Thoracic aorta (tissue), 2 donors: ENCODE measurements around the gene OAS1. TPM values are rescaled to one million over a fixed set of nuclear protein-coding genes. Genes with fewer than 3 reads are reported as not detected.
"Not testable (repeated sequence)": the region's sequence is repeated elsewhere in the genome, so short reads cannot be mapped to it uniquely, and the experiment has no call there.

Source experiments
- ATAC-seq: fragments of 150-250 bp; one replicate; pipeline ENCODE4 v1.8.0; 2017; ENCODE audit warnings: low read depth; ENCODE audit not compliant: insufficient number of reproducible peaks, low FRiP score
- DNase-seq: peaks from one replicate; pipeline ENCODE4 v3.0.0-alpha.2; 2020; ENCODE audit warnings: low spot score
- H3K27ac ChIP-seq, 2 donors: fragments of 200-600 bp; sonication (generic); 1 replicate in 1 of 2; 2 replicates in 1 of 2; pipeline ENCODE4 v1.5.1; 2016; ENCODE audit warnings: mild to moderate bottlenecking in 2 of 2, moderate library complexity in 2 of 2
- H3K27me3 ChIP-seq: fragments of 200-600 bp; sonication (generic); replicated peaks from 2 replicates; pipeline ENCODE4 v1.6.0; 2016; ENCODE audit warnings: mild to moderate bottlenecking; ENCODE audit not compliant: insufficient read depth
- H3K36me3 ChIP-seq: fragments of 200-600 bp; sonication (generic); one replicate; pipeline ENCODE4 v1.5.1; 2016
- H3K4me1 ChIP-seq, 2 donors: fragments of 200-600 bp; sonication (generic); 1 replicate in 1 of 2; 2 replicates in 1 of 2; pipeline versions ENCODE4 v1.5.1 to v1.6.0; 2016; ENCODE audit warnings: low read depth in 2 of 2, mild to moderate bottlenecking in 1 of 2; ENCODE audit not compliant: control insufficient read depth in 1 of 2
- H3K4me3 ChIP-seq: fragments of 200-600 bp; sonication (generic); 2 replicates; pipeline ENCODE4 v1.5.1; 2016; ENCODE audit warnings: mild to moderate bottlenecking
- H3K9me3 ChIP-seq: fragments of 200-600 bp; sonication (generic); 2 replicates; pipeline ENCODE4 v1.5.1; 2016
- CTCF ChIP-seq: fragments of 200-600 bp; sonication (generic); IDR thresholded peaks from one replicate; pipeline ENCODE4 v1.5.1; 2019; ENCODE audit warnings: antibody characterized with exemption
- total RNA-seq, 2 donors: library from RNA; depleted of rRNA; stranded (reverse); fragments of >200 nt; gene quantifications; one replicate each; pipeline versions ENCODE4 v1.1.0 to v1.2.3, GENCODE V29; 2016

OAS1 gene
- total RNA-seq, 2 donors from 2014 or later, result 9.4 to 15.3 TPM

DNA sequence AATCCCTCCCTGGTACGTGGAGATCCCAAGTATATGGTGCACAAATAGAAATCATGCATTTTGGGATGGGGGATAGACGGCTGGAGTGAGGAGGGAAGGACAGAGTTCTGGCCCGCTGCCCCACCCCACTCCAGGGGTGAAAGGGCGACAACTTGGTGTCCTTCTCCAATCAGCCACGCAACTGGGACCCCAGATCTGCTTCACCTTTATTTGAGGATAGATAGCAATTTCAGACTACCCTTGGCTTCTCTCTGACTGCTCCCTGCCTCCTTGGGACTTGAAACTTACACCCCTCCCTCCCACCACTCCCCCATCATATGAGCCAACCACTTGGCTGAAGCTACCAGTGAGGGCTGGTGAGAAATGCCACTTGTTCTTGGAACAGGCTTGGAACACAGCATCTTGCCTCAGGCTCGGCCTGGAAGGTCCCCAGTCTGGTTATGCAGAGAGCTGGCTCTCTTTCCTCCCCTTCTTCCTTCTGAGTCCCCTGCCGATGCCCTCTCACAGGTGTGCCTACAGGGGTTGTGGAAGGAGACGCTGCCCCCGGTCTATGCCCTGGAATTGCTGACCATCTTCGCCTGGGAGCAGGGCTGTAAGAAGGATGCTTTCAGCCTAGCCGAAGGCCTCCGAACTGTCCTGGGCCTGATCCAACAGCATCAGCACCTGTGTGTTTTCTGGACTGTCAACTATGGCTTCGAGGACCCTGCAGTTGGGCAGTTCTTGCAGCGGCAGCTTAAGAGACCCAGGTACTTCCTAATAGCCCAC, 39.7 kb downstream of the OAS1 start:
- no peak for DNase-seq
- ATAC-seq, result no peak
- Histone ChIP-seq H3K4me1 (no peaks in the 10 kb centered on the region), H3K27me3 (no peaks in the 10 kb centered on the region), H3K27ac (no peak overlapping the region), H3K36me3 (peaks cover 9% of the 10 kb centered on the region), H3K9me3 (no peaks in the 10 kb centered on the region), H3K4me3 (no peak overlapping the region)
- TF ChIP-seq CTCF, result no peak

DNA sequence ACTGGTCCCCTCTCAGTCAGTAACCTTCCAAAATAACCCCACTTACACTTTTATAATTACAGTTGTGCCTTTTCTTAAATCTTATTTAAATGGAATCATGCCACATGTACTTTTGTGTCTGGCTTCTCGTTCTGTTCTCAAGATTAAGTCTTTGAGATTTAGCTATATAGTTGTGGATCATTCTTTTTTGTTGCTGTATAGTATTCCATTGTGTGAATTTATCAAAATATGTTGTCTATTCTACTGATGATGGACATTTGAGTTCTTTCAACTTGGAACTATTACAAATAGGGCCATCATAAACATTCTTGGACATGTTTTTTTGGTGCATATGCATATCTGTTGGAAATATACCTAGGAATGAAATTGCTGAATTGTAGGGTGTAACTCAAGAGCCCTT, 40.6 kb downstream of the OAS1 start:
- H3K36me3 ChIP-seq, result peaks cover 9% of the 10 kb centered on the region

DNA sequence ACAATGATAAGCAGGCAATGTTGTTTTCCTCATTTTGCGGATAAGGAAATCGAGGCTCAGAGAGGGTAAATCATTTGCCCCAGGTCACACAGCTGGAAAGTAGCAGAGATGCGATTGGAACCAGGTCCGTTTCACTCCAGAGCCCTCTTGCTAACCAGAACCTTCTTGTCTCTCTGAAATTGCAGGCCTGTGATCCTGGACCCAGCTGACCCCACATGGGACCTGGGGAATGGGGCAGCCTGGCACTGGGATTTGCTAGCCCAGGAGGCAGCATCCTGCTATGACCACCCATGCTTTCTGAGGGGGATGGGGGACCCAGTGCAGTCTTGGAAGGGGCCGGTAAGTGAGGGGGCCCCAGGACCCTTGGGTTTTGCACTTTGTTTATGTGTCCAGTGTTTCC, 41.0 kb downstream of the OAS1 start:
- ATAC-seq (no peak), DNase-seq (no peak)
- H3K4me1 ChIP-seq, result no peaks in the 10 kb centered on the region
- TF ChIP-seq CTCF, result no peak
- peaks cover 9% of the 10 kb centered on the region for H3K36me3 ChIP-seq
- no peak overlapping the region for H3K4me3 ChIP-seq
- no peak overlapping the region for H3K27ac ChIP-seq
- no peaks in the 10 kb centered on the region for H3K9me3 ChIP-seq
- no peaks in the 10 kb centered on the region for H3K27me3 ChIP-seq

More for the DNA sequence above, 40.6 kb downstream of the OAS1 start:
- TF ChIP-seq CTCF, result no peak
- H3K9me3 ChIP-seq, result no peaks in the 10 kb centered on the region
- no peak overlapping the region for H3K27ac ChIP-seq
- ATAC-seq, result no peak
- no peaks in the 10 kb centered on the region for H3K27me3 ChIP-seq
- H3K4me1 ChIP-seq, result no peaks in the 10 kb centered on the region
- no peak for DNase-seq
- H3K4me3 ChIP-seq, result no peak overlapping the region

GRCh38 chr12:112948806-112949205, 42.0 kb downstream of the OAS1 start:
- no peak for DNase-seq
- Histone ChIP-seq H3K4me3 (no peak overlapping the region), H3K4me1 (no peaks in the 10 kb centered on the region), H3K36me3 (peaks cover 9% of the 10 kb centered on the region), H3K27me3 (no peaks in the 10 kb centered on the region), H3K9me3 (no peaks in the 10 kb centered on the region), H3K27ac (no peak overlapping the region)
- ATAC-seq, result no peak
- no peak for TF ChIP-seq CTCF

- Histone ChIP-seq H3K27me3 (no peaks in the 10 kb centered on the region), H3K4me1 (no peaks in the 10 kb centered on the region), H3K36me3 (peaks cover 4% of the 10 kb centered on the region), H3K27ac (no peak overlapping the region), H3K4me3 (no peak overlapping the region), H3K9me3 (no peaks in the 10 kb centered on the region)
- DNase-seq (no peak), ATAC-seq (no peak)
- TF ChIP-seq CTCF, result no peak
Measured at GRCh38 chr12:112950701-112951100, 43.9 kb downstream of the OAS1 start.

DNA sequence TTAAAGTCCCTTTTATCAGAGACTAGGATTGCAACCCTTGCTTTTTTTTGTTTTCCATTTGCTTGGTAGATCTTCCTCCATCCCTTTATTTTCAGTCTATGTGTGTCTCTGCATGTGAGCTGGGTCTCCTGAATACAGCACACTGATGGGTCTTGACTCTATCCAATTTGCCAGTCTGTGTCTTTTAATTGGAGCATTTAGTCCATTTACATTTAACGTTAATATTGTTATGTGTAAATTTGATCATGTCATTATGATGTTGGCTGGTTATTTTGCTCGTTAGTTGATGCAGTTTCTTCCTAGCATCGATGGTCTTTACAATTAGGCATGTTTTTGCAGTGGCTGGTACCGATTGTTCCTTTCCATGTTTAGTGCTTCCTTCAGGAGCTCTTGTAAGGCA, 50.4 kb downstream of the OAS1 start:
- H3K4me1 ChIP-seq, DNase-seq, H3K36me3 ChIP-seq, H3K9me3 ChIP-seq, H3K27ac ChIP-seq, H3K4me3 ChIP-seq, ATAC-seq, H3K27me3 ChIP-seq: not testable (repeated sequence)
